H1 (cell line): ENCODE data around the gene MYBPHL. TPM values are rescaled to one million over a fixed set of nuclear protein-coding genes. Genes with fewer than 3 reads are reported as not detected.
A peak's percentile ranks its signal among the peaks of the same experiment; 100 is the strongest.

ENCODE experiments used
- CTCF ChIA-PET: fragments of 300-600 bp; sonication (Branson Sonifier 250); formaldehyde crosslinking; loops from one replicate; lab custom pipeline; 2021; ENCODE audit not compliant: partially characterized antibody; lab: Charles Lee
- POLR2A ChIA-PET: fragments of 300-600 bp; sonication (Branson Sonifier 250); formaldehyde crosslinking; loops from one replicate; lab custom pipeline; 2021; ENCODE audit warnings: inconsistent platforms; ENCODE audit not compliant: partially characterized antibody; lab: Charles Lee
- DNase-seq, 2 experiments: peaks; one replicate each; pipeline versions ENCODE4 v3.0.0 to v3.0.0-alpha.2; 2010 to 2022; ENCODE audit warnings: low spot score in 2 of 2, low read depth in 1 of 2, mixed read lengths in 1 of 2
- FAIRE-seq: peaks from 2 replicates; lab custom pipeline; 2011; peaks lifted over from hg19 to GRCh38; lab: Jason Lieb, UNC
- H2AFZ ChIP-seq: 2 replicates; pipeline ENCODE4 v1.8.1; 2012; ENCODE audit warnings: low read length, inconsistent platforms
- H2AK5ac ChIP-seq: 2 replicates; pipeline ENCODE4 v1.6.1; 2013; ENCODE audit warnings: low read depth, low read length
- H2BK120ac ChIP-seq: replicated peaks from 2 replicates; pipeline ENCODE3; 2013; ENCODE audit warnings: low read depth, low read length, inconsistent platforms
- H2BK12ac ChIP-seq: 2 replicates; pipeline ENCODE4 v1.6.1; 2013; ENCODE audit warnings: low read depth, low read length
- H2BK15ac ChIP-seq: 2 replicates; pipeline ENCODE4 v1.6.1; 2013; ENCODE audit warnings: low read length
- H2BK20ac ChIP-seq: 2 replicates; pipeline ENCODE4 v1.6.1; 2013; ENCODE audit warnings: low read length
- H2BK5ac ChIP-seq: 2 replicates; pipeline ENCODE4 v1.6.1; 2013; ENCODE audit warnings: low read depth, low read length
- H3K14ac ChIP-seq: 2 replicates; pipeline ENCODE4 v1.6.1; 2013; ENCODE audit warnings: inconsistent platforms; ENCODE audit not compliant: insufficient read length
- H3K18ac ChIP-seq: 2 replicates; pipeline ENCODE4 v1.6.1; 2013; ENCODE audit warnings: low read length; ENCODE audit errors: extremely low read depth
- H3K23ac ChIP-seq: 2 replicates; pipeline ENCODE4 v1.6.1; 2013; ENCODE audit warnings: inconsistent platforms; ENCODE audit not compliant: insufficient read length
- H3K23me2 ChIP-seq: 2 replicates; pipeline ENCODE4 v1.6.1; 2013; ENCODE audit warnings: low read depth, low read length
- H3K27ac ChIP-seq: 2 replicates; pipeline ENCODE4 v1.6.1; 2011; ENCODE audit warnings: low read depth, low read length, inconsistent platforms
- H3K27me3 ChIP-seq, 4 experiments: replicated peaks in 1 of 4; 1 replicate in 1 of 4; 2 replicates in 3 of 4; pipeline versions ENCODE4 v1.6.1 to v1.8.1; 2011 to 2013; ENCODE audit warnings: low read length in 3 of 4, mild to moderate bottlenecking in 3 of 4, inconsistent platforms in 2 of 4, mixed read lengths in 2 of 4, moderate library complexity in 1 of 4; ENCODE audit not compliant: control insufficient read depth in 3 of 4, insufficient read depth in 3 of 4; ENCODE audit errors: extremely low read depth in 1 of 4
- H3K36me3 ChIP-seq, 4 experiments: 2 replicates each; pipeline versions ENCODE4 v1.6.1 to v1.8.1; 2011 to 2013; ENCODE audit warnings: mild to moderate bottlenecking in 4 of 4, low read length in 3 of 4, moderate library complexity in 2 of 4, control low read depth in 1 of 4, inconsistent platforms in 1 of 4; ENCODE audit not compliant: insufficient read depth in 4 of 4, control insufficient read depth in 2 of 4
- H3K4ac ChIP-seq: replicated peaks from 2 replicates; pipeline ENCODE3; 2013; ENCODE audit warnings: low read length, low read depth, mixed read lengths, inconsistent platforms; ENCODE audit not compliant: insufficient read length
- H3K4me1 ChIP-seq, 4 experiments: replicated peaks in 1 of 4; 1 replicate in 1 of 4; 2 replicates in 3 of 4; pipeline versions ENCODE4 v1.6.1 to v1.8.1; 2011 to 2013; ENCODE audit warnings: low read length in 3 of 4, inconsistent platforms in 2 of 4, mixed read lengths in 1 of 4; ENCODE audit not compliant: insufficient read depth in 4 of 4, control insufficient read depth in 3 of 4
- H3K4me2 ChIP-seq, 2 experiments: 2 replicates each; pipeline versions ENCODE4 v1.6.1 to v1.8.1; 2011 to 2013; ENCODE audit warnings: low read depth in 2 of 2, low read length in 2 of 2, control low read depth in 1 of 2, inconsistent platforms in 1 of 2, mild to moderate bottlenecking in 1 of 2; ENCODE audit not compliant: insufficient read depth in 1 of 2
- H3K4me3 ChIP-seq, 4 experiments: fragments of 200-600, 300-600 bp in 1 of 4; sonication (generic), shearing (Covaris generic), sonication (Bioruptor Twin) in 1 of 4; 2 replicates each; pipeline versions ENCODE4 v1.5.1 to v1.8.1; 2011 to 2016; ENCODE audit warnings: low read length in 4 of 4, low read depth in 3 of 4, control low read depth in 2 of 4, inconsistent platforms in 2 of 4, mild to moderate bottlenecking in 2 of 4, mixed read lengths in 1 of 4, moderate library complexity in 1 of 4; ENCODE audit not compliant: insufficient read depth in 2 of 4; ENCODE audit errors: extremely low read depth in 1 of 4
- H3K56ac ChIP-seq: replicated peaks from 2 replicates; pipeline ENCODE3; 2013; ENCODE audit warnings: low read depth, mild to moderate bottlenecking, mixed read lengths, low read length, inconsistent platforms; ENCODE audit not compliant: insufficient read length
- H3K79me1 ChIP-seq: 2 replicates; pipeline ENCODE4 v1.6.1; 2013; ENCODE audit warnings: low read depth, low read length, control low read depth
- H3K79me2 ChIP-seq, 2 experiments: 2 replicates each; pipeline versions ENCODE4 v1.6.1 to v1.8.1; 2012 to 2013; ENCODE audit warnings: low read length in 2 of 2, mild to moderate bottlenecking in 2 of 2, inconsistent platforms in 1 of 2; ENCODE audit not compliant: insufficient read depth in 2 of 2, control insufficient read depth in 1 of 2
- H3K9ac ChIP-seq, 4 experiments: replicated peaks in 1 of 4; 1 replicate in 1 of 4; 2 replicates in 3 of 4; pipeline versions ENCODE4 v1.6.1 to v1.8.1; 2011 to 2013; ENCODE audit warnings: low read depth in 3 of 4, low read length in 3 of 4, control low read depth in 2 of 4, mild to moderate bottlenecking in 2 of 4, moderate library complexity in 2 of 4, inconsistent platforms in 1 of 4; ENCODE audit errors: extremely low read depth in 1 of 4
- H3K9me3 ChIP-seq, 2 experiments: 2 replicates each; pipeline versions ENCODE4 v1.6.1 to v1.8.1; 2012 to 2013; ENCODE audit warnings: mild to moderate bottlenecking in 2 of 2, moderate library complexity in 2 of 2, control low read depth in 1 of 2, inconsistent platforms in 1 of 2, low read depth in 1 of 2, low read length in 1 of 2, mixed read lengths in 1 of 2; ENCODE audit not compliant: insufficient read depth in 2 of 2
- H4K20me1 ChIP-seq, 2 experiments: replicated peaks in 1 of 2; 2 replicates each; pipeline versions ENCODE3 to v1.8.1; 2011 to 2013; ENCODE audit warnings: inconsistent platforms in 2 of 2, low read length in 2 of 2, mild to moderate bottlenecking in 1 of 2; ENCODE audit not compliant: insufficient read depth in 2 of 2, control insufficient read depth in 1 of 2
- H4K5ac ChIP-seq: 2 replicates; pipeline ENCODE4 v1.6.1; 2013; ENCODE audit warnings: low read length, low read depth, mixed read lengths, inconsistent platforms; ENCODE audit not compliant: insufficient read length
- H4K8ac ChIP-seq: 2 replicates; pipeline ENCODE4 v1.8.0; 2013; ENCODE audit warnings: mild to moderate bottlenecking, moderate library complexity, low read length, inconsistent platforms; ENCODE audit not compliant: insufficient read depth; ENCODE audit errors: extremely low read depth
- H4K91ac ChIP-seq: replicated peaks from 2 replicates; pipeline ENCODE3; 2013; ENCODE audit warnings: low read length, mixed read lengths, inconsistent platforms; ENCODE audit not compliant: insufficient read length
- EGR1 ChIP-seq: IDR thresholded peaks from 2 replicates; pipeline ENCODE4 v1.6.1; 2011; ENCODE audit warnings: low read depth, low read length, borderline replicate concordance
- EP300 ChIP-seq, 2 experiments: IDR thresholded peaks; 1 replicate in 1 of 2; 2 replicates in 1 of 2; pipeline ENCODE4 v1.6.1; 2011 to 2012; ENCODE audit warnings: low read depth in 2 of 2, low read length in 2 of 2, mild to moderate bottlenecking in 2 of 2, borderline replicate concordance in 1 of 2, inconsistent platforms in 1 of 2, moderate library complexity in 1 of 2
- RAD21 ChIP-seq, 2 experiments: IDR thresholded peaks in 1 of 2; conservative IDR thresholded peaks in 1 of 2; 2 replicates each; pipeline ENCODE4 v1.6.1; 2011; ENCODE audit warnings: low read depth in 2 of 2, low read length in 2 of 2, improper control_type of control experiment in 1 of 2, inconsistent platforms in 1 of 2, mild to moderate bottlenecking in 1 of 2, moderate library complexity in 1 of 2
- SIX5 ChIP-seq: IDR thresholded peaks from 2 replicates; pipeline ENCODE4 v1.6.1; 2011; ENCODE audit warnings: mild to moderate bottlenecking, low read depth, low read length
- TAF1 ChIP-seq: IDR thresholded peaks from 2 replicates; pipeline ENCODE4 v1.6.1; 2011; ENCODE audit warnings: mild to moderate bottlenecking, low read depth, low read length
- WGBS, 2 experiments: shearing (Covaris generic) in 1 of 2; methylation state at CpG; one replicate each; pipeline versions ENCODE4 v1.1.6 to v1.1.7; 2013 to 2015; ENCODE audit warnings: low lambda C conversion rate in 2 of 2, mixed read lengths in 2 of 2, inconsistent platforms in 1 of 2, low coverage in 1 of 2, missing lambda C conversion rate in 1 of 2; ENCODE audit not compliant: insufficient replicate concordance in 2 of 2, insufficient coverage in 1 of 2, insufficient read length in 1 of 2; ENCODE audit errors: extremely low coverage in 1 of 2, missing lambda C conversion rate in 1 of 2; 5-methylcytosine and 5-hydroxymethylcytosine counted together
- polyA plus RNA-seq, 7 experiments: library from polyadenylated mRNA; depleted of rRNA in 3 of 7; stranded (reverse) in 5 of 7; unstranded in 2 of 7; fragments of >200 nt in 5 of 7; fragments of 200-250 nt in 2 of 7; gene quantifications; 1 replicate in 5 of 7; 2 replicates in 1 of 7; 4 replicates in 1 of 7; pipeline versions ENCODE4 v1.2.1 to v1.2.3, GENCODE V29; 2011 to 2013; ENCODE audit warnings: missing spikeins in 2 of 7, mixed read lengths in 2 of 7
- total RNA-seq: library from RNA; stranded (reverse); fragmentation: NEBNext Ultra II Directional; extraction: Animal tissue kit (Norgen Biotek cat#: 25700); gene quantifications from 2 replicates; pipeline ENCODE4 v1.2.1, GENCODE V29; 2021
- TF ChIP-seq, protein P1 (sequence below): IDR thresholded peaks from 2 replicates; pipeline ENCODE4 v1.6.1; 2012; ENCODE audit warnings: inconsistent platforms

Gene MYBPHL
- total and polyA plus RNA-seq, 2 of the 8 experiments (the other 6 are each of a cell fraction or from before 2014, with no cell fraction given): 0.24 to 0.30 TPM

DNA sequence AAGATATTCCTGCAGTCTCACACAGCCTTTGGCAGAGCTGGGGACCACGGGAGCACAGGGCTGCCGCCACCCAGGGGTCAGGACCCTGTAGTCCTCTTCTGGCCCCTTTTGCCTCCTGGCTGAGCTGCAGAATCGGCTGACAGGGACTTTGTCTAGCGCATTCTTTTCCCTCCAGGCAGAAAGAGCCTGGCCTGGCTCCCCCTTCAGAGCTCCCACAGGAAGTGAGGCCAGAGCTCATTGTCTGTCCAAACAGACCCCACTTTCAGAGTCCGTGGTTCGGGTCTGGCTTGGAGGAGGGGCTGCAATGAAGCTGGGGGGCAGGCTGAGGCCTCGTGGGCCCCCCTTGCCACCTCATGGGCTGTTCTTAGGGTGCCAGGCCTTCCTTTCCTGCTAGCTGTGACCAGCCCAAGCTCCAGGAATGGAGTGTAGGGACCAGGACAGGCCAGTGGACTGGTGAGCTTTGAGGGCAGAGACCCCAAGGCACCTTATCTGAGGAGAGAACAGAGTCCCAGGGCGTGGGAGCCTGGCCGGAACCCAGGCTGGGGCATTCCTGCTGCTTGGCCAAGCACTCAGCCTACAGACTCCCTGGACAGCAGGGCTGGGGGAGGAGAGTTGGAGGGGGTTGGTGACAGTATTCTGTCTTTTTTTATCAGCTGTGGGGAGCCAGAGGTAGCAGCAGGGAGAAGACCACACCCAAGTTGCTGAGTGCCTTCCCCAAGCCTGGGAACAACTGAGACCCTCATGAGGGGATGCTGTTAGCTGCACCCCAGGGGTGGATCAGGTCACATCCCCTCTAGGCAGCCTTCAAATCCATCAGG lies 52.8 kb downstream of the MYBPHL start:
- no peak for DNase-seq
- H4K20me1 ChIP-seq: peaks cover 3 to 7% of the 10 kb centered on the region in 2 experiments
- peaks cover 5 to 35% (median 32%) of the 10 kb centered on the region in 4 experiments for H3K4me1 ChIP-seq

More for the DNA sequence above, 52.8 kb downstream of the MYBPHL start:
- Histone ChIP-seq H2AK5ac (peak overlapping the region; percentile 60; the same call in 1 of the 2 replicates), H3K56ac (no peak overlapping the region), H3K18ac (peak overlapping the region; percentile 78), H4K5ac (no peak overlapping the region), H2BK20ac (peak overlapping the region; percentile 92), H3K4me2 (peak overlapping the region; percentile 44 to 47), H4K8ac (0 out of 2 replicates have a peak overlapping the region, but pooled peaks have one; percentile 4), H4K91ac (peak overlapping the region; percentile 18), H2BK5ac (peak overlapping the region; percentile 40; the same call in 1 of the 2 replicates), H2BK15ac (peak overlapping the region; percentile 32; the same call in 1 of the 2 replicates), H3K36me3 (peaks cover 0 to 9% (median 3%) of the 10 kb centered on the region in 4 experiments; a peak in 4 of 8 replicates), H3K4ac (peak overlapping the region; percentile 11), H3K14ac (no peak overlapping the region), H2BK120ac (no peak overlapping the region), H2BK12ac (peak overlapping the region; percentile 90; the same call in 1 of the 2 replicates), H3K23me2 (peaks cover 3% of the 10 kb centered on the region; the same call in 1 of the 2 replicates), H3K27ac (0 out of 2 replicates have a peak overlapping the region, but pooled peaks have one; percentile 43), H2AFZ (no peak overlapping the region), H3K23ac (no peak overlapping the region), H3K4me3 (peak overlapping the region in 1 of 4 experiments; percentile 19; a peak in 3 of 8 replicates), H3K79me1 (peaks cover 13% of the 10 kb centered on the region; the same call in 1 of the 2 replicates), H3K27me3 (peaks cover 0 to 10% (median 8%) of the 10 kb centered on the region in 4 experiments; a peak in 5 of 7 replicates), H3K9me3 (no peaks in the 10 kb centered on the region; a peak in 2 of 4 replicates), H3K79me2 (peaks cover 0 to 35% of the 10 kb centered on the region in 2 experiments; a peak in 1 of 4 replicates), H3K9ac (no peak overlapping the region; a peak in 1 of 7 replicates)
- WGBS, 2 experiments: 69% methylated on average over 9 of the region's 9 CpGs; no CpG with 5 or more reads in 1 of the 2 experiments
- FAIRE-seq: no peak
- CTCF ChIA-PET: interaction anchor here (0.7 to 28.7 kb wide), 20 partner anchors 10 to 292 kb away, joined by 3 to 651 read pairs (median 3); partner anchors contain the start of genes SARS1 and SORT1
- TF ChIP-seq EP300 (IDR thresholded peaks at IDR 0.05; ENCODE audit: borderline replicate concordance in 1 of 2, low read depth in 2 of 2, low read length in 2 of 2): no peak
- TF ChIP-seq, protein P1, sequence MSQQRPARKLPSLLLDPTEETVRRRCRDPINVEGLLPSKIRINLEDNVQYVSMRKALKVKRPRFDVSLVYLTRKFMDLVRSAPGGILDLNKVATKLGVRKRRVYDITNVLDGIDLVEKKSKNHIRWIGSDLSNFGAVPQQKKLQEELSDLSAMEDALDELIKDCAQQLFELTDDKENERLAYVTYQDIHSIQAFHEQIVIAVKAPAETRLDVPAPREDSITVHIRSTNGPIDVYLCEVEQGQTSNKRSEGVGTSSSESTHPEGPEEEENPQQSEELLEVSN: peak; percentile 16; the same call in 1 of the 2 replicates
- no peak for TF ChIP-seq TAF1
- TF ChIP-seq RAD21 (IDR thresholded peaks at IDR 0.05 in 1 of 2, conservative IDR thresholded peaks at IDR 0.05 in 1 of 2; ENCODE audit: low read depth in 2 of 2, low read length in 2 of 2): peak in 1 of 2 experiments; percentile 1; a peak in 1 of 4 replicates
- no peak for TF ChIP-seq SIX5
- TF ChIP-seq EGR1: no peak
- POLR2A ChIA-PET: interaction anchor here (0.7 to 12.2 kb wide), 8 partner anchors 17 to 154 kb away, joined by 3 to 252 read pairs (median 5); partner anchors contain the start of genes PSRC1 and SARS1
